Lower leg skin (tissue), 4 donors: Measurements from ENCODE around the gene NEK11. TPM values are rescaled to one million over a fixed set of nuclear protein-coding genes. Genes with fewer than 3 reads are reported as not detected.

Experiments
- DNase-seq, 2 donors: peaks; one replicate each; pipeline ENCODE4 v3.0.0-alpha.2; 2019; ENCODE audit warnings: low spot score in 2 of 2
- H3K4me3 ChIP-seq: fragments of 200-600 bp; sonication (generic); 2 replicates; pipeline ENCODE4 v1.5.1; 2017; ENCODE audit warnings: mild to moderate bottlenecking, low read depth; ENCODE audit not compliant: poor library complexity, severe bottlenecking
- CTCF ChIP-seq, 3 donors: fragments of 450-650 bp; IDR thresholded peaks; one replicate each; pipeline ENCODE4 v1.5.1; 2016; ENCODE audit warnings: antibody characterized with exemption in 3 of 3, mild to moderate bottlenecking in 3 of 3, moderate library complexity in 2 of 3
- POLR2A ChIP-seq, 2 donors: fragments of 450-650 bp; IDR thresholded peaks; one replicate each; pipeline ENCODE4 v1.6.1; 2016 to 2017; ENCODE audit warnings: antibody characterized with exemption in 2 of 2, mild to moderate bottlenecking in 1 of 2, moderate library complexity in 1 of 2
- WGBS, 2 donors: methylation state at CpG; one replicate each; pipeline ENCODE4 v1.1.5; 2018; 5-methylcytosine and 5-hydroxymethylcytosine counted together
- intact Hi-C: fragments of 100-400 bp; cut with DNase I; formaldehyde crosslinking; loops from one replicate; pipeline ENCODE4 v1.15.0; 2023; ENCODE audit warnings: low total_unique reads
- total RNA-seq, 4 donors: library from RNA; depleted of rRNA; stranded (reverse); fragments of >200 nt; gene quantifications; one replicate each; pipeline ENCODE4 v1.1.0, GENCODE V29; 2016

NEK11 gene
- total RNA-seq: 10 to 100 TPM in 1 of 4 donors, 1 to 10 TPM in 3; 3.3 to 17.3 (median 6.6) TPM

- TF ChIP-seq CTCF (IDR thresholded peaks at IDR 0.05) (no peak), POLR2A (IDR thresholded peaks at IDR 0.05) (no peak)
- DNase-seq: peak; percentile 89 to 98
- intact Hi-C loops: no loop called here
- H3K4me3 ChIP-seq: peak within 1 kb of the TSS; percentile 73
- WGBS, 2 donors: 0% methylated on average over 17 to 32 of the region's 56 CpGs
Observed at GRCh38 chr3:131026321-131027151, at the start of gene NEK11, which contains the start of gene ASTE1. TSS of gene NEK11 (plus strand) at chr3:131026877. CDS start at chr3:131029709, 2,832 bp downstream. TSS of gene ASTE1 (minus strand) at chr3:131026825. CDS start at chr3:131025306, 1,519 bp downstream.

- WGBS, 2 donors: 57 to 60% methylated on average over 2 of the region's 2 CpGs
- intact Hi-C loops: no loop called here
Observed at GRCh38 chr3:130979117-130979516, 47.6 kb upstream of the NEK11 start.

GRCh38 chr3:130981469-130981868 lies 45.2 kb upstream of the NEK11 start:
- WGBS, 2 donors: 96 to 98% methylated on average over 2 of the region's 2 CpGs
- no peak overlapping the region for H3K4me3 ChIP-seq
- no peak for DNase-seq
- TF ChIP-seq POLR2A (IDR thresholded peaks at IDR 0.05): no peak
- TF ChIP-seq CTCF (IDR thresholded peaks at IDR 0.05): no peak
- intact Hi-C loops: no loop called here

More at GRCh38 chr3:130979117-130979516, 47.6 kb upstream of the NEK11 start:
- no peak for TF ChIP-seq POLR2A (IDR thresholded peaks at IDR 0.05)
- TF ChIP-seq CTCF (IDR thresholded peaks at IDR 0.05): no peak
- no peak for DNase-seq
- no peak overlapping the region for H3K4me3 ChIP-seq

- DNase-seq: no peak
- intact Hi-C loops: no loop called here
- WGBS, 2 donors: 71 to 75% methylated on average over 5 of the region's 5 CpGs
- TF ChIP-seq CTCF (IDR thresholded peaks at IDR 0.05): no peak
- no peak for TF ChIP-seq POLR2A (IDR thresholded peaks at IDR 0.05)
- H3K4me3 ChIP-seq: no peak overlapping the region
Observed at GRCh38 chr3:130990282-130990681, 36.4 kb upstream of the NEK11 start.

GRCh38 chr3:130991126-130991525 lies 35.6 kb upstream of the NEK11 start:
- DNase-seq: no peak
- TF ChIP-seq CTCF (IDR thresholded peaks at IDR 0.05): no peak
- no peak for TF ChIP-seq POLR2A (IDR thresholded peaks at IDR 0.05)
- H3K4me3 ChIP-seq: no peak overlapping the region
- 96% methylated on average over 5 of the region's 5 CpGs for WGBS, 2 donors
- intact Hi-C loops: no loop called here
